NCI-H82 treated with DMSO at 0.1 percent for 48 hours (cell line): ENCODE measurements around the gene PRDM4.

Source experiments
- DNase-seq: peaks from one replicate; lab custom pipeline; 2025; ENCODE audit not compliant: unreplicated experiment; lab: John Stamatoyannopoulos, UW

PRDM4 gene, protein sequence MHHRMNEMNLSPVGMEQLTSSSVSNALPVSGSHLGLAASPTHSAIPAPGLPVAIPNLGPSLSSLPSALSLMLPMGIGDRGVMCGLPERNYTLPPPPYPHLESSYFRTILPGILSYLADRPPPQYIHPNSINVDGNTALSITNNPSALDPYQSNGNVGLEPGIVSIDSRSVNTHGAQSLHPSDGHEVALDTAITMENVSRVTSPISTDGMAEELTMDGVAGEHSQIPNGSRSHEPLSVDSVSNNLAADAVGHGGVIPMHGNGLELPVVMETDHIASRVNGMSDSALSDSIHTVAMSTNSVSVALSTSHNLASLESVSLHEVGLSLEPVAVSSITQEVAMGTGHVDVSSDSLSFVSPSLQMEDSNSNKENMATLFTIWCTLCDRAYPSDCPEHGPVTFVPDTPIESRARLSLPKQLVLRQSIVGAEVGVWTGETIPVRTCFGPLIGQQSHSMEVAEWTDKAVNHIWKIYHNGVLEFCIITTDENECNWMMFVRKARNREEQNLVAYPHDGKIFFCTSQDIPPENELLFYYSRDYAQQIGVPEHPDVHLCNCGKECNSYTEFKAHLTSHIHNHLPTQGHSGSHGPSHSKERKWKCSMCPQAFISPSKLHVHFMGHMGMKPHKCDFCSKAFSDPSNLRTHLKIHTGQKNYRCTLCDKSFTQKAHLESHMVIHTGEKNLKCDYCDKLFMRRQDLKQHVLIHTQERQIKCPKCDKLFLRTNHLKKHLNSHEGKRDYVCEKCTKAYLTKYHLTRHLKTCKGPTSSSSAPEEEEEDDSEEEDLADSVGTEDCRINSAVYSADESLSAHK

GRCh38 chr12:107760809-107761501 lies at the start of gene PRDM4:
Gene PRDM4, minus strand, starts transcription at chr12:107761137. Its CDS starts 622 bp downstream, at chr12:107760515.
- DNase-seq = peak; percentile 75

- no peak for DNase-seq
Observed at GRCh38 chr12:107807471-107808150, 46.7 kb upstream of the PRDM4 start.

GRCh38 chr12:107805488-107806180 lies 44.7 kb upstream of the PRDM4 start:
- no peak for DNase-seq

DNA sequence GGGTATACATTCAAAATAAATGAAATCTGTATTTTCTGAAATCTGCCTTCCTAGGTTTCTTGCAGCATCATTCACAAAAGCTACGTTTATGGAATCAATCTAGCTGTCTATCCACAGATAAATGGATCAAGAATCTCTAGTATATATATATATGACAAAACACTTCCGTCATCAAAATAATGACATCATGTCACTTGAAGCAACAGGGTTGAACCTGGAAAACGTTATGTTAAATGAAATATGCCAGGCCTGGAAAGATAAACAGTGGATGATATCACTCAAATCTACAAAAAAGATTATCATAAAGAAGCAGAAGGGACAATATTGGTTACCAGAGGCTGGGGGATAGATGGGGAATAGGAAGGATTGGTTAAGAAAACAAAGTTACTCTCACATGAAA lies 42.2 kb upstream of the PRDM4 start:
- DNase-seq = no peak

GRCh38 chr12:107801150-107801549 lies 40.2 kb upstream of the PRDM4 start:
- no peak for DNase-seq

DNA sequence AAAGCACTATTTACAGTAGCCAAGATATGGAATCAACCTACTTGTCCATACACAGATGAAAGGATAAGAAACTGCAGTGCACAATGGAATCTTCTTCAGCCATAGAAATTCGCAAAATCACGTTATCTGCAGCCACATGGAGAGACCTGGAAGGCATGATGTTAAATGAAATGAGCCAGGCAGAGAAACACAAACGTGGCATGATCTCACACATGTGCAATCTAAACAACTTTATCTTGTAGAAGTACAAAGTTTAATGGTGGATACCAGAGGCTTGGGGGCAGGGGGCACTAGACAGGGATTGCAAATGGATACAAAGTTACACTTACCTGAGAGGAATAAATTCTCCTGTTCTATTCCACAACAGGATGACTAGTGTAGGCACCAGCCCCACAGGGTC lies 37.6 kb upstream of the PRDM4 start:
- no peak for DNase-seq

- DNase-seq = no peak
Observed at GRCh38 chr12:107794451-107794850, 33.5 kb upstream of the PRDM4 start.

GRCh38 chr12:107791465-107792089 lies 30.6 kb upstream of the PRDM4 start:
- DNase-seq = no peak

GRCh38 chr12:107788690-107789458 lies 27.9 kb upstream of the PRDM4 start:
- DNase-seq = peak; percentile 42

GRCh38 chr12:107788281-107788680 lies 27.3 kb upstream of the PRDM4 start:
- no peak for DNase-seq

DNA sequence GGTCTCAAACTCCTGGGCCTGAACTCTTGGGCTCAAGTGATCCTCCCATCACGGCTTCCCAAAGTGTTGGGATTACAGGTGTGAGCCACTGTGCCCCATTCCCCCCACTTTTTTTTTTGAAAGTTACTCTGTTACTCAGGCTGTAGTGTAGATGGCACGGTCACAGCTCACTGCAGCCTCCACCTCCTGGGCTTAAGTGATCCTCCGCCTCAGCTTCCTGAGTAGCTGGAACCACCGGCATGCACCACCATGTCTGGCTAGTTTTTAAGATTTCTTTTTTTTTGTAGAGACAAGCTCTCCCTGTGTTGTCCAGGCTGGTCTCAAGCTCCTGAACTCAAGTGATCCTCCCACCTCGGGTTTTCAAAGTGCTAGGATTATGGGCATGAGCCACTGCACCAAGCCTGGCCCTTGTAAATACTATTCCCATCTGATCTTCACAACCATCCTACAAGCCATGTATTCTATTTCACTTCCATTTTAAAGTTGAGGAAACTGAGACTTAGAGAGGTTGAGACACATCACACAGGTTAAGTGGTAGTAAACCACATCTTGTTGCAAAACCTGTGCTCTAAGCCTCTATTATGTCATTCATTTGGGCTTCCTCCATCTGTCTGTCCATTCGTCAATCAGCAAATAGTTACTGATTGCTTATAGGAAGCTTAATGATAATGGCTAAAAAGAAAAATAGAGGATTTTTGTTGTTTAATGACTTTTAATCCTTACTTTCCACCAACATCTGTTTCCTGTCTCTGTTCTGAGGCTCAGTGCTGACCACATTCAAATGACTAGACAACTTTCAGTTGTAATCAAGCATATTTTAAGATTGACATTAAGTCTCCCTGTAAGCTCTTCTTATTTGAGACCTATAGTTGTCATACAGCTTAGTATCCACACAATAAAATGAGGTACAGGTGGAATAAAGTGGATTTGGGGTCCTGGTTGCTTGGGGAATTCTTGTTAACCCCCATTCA lies 22.8 kb upstream of the PRDM4 start:
- DNase-seq = no peak

- DNase-seq = no peak
Observed at GRCh38 chr12:107782067-107782466, 21.1 kb upstream of the PRDM4 start.

DNA sequence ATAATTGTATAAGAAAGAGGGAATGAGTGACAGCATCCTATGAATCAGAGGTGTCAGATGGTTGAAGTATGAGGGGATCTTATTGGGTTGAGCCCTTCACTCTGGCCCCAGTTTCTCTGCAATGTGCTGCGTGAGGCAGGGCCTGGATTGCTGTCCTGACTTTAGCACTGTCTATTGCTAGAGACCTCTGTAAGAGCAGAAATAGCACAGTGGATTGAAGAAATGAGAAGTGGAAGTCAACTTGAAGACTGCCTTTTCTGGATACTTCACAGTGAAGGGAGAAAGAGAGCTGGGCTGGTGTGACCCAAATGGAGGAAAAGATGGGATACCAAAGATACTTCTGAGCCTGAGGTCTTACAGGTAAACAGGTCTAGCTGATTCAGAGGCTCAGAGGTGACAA lies 19.4 kb upstream of the PRDM4 start:
- DNase-seq = no peak

DNA sequence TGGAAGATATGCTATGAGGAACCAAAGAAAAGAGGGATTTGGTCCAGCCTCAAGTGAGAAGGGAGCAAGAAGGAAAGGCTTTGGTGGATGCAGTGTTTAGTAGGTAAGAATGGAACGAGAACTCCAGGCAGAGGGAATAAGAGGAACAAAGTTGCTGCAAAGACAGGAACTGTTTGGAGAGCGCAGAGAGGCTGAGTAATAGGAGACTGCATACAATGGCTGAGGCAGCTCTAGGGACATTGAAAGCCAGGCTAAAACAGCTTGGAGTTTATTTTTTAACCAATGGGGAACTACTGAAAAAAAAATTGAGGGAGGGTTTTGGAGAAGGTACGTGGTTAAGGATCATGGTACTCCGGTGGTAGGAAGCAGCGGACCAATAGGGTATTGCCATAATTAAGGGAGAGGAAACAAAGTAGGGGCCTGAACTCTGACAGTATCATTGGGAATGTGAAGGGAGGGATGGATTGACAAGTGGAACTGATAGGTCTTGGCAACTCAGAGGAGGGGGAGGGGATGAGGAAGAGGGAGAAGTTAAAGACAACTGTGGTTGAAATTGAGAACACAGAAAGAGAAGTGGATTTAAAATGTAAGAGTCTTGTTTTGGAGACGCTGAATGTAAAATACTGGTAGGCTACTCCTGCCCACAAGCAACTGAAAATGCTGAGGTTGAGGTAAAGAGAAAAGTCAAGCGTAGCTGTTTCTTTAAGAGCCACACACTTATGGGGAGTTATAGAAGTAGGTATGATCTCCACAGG lies 18.3 kb upstream of the PRDM4 start:
- DNase-seq = no peak

GRCh38 chr12:107778383-107779025 lies 17.6 kb upstream of the PRDM4 start:
- no peak for DNase-seq

- no peak for DNase-seq
Observed at GRCh38 chr12:107776171-107776570, 15.2 kb upstream of the PRDM4 start.
